Measurements from ENCODE around the gene MAP1LC3B2.

DNA sequence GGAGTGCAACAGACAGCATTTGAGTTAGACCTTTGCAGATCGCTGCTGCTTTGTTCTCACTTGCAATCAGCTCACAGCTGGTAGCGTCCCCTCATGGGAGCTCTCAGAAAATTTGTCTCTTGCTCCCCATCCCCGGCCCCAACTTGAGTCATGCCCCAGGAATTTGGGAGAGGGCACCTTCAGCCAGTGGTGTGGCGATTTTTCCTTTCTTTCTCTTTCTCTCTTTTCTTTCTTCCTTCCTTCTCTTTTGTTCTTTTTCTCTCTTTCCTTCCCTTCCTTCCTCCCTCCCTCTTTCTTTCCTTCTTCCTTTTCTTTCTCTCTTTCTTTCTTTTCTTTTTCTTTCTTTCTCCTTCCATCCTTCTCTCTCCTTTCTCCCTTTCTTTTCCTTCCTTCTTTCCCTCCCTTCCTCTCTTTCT is 34.2 kb upstream of the MAP1LC3B2 start:
- TF ChIP-seq, protein P1, sequence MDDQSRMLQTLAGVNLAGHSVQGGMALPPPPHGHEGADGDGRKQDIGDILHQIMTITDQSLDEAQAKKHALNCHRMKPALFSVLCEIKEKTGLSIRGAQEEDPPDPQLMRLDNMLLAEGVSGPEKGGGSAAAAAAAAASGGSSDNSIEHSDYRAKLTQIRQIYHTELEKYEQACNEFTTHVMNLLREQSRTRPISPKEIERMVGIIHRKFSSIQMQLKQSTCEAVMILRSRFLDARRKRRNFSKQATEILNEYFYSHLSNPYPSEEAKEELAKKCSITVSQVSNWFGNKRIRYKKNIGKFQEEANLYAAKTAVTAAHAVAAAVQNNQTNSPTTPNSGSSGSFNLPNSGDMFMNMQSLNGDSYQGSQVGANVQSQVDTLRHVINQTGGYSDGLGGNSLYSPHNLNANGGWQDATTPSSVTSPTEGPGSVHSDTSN (IDR thresholded peaks at IDR 0.05) = no peak
- TF ChIP-seq JUND (IDR thresholded peaks at IDR 0.05) = peak; percentile 54
- no peak for TF ChIP-seq SMC3 (IDR thresholded peaks at IDR 0.05; ENCODE audit: low read depth, low read length)
- TF ChIP-seq TEAD4 (IDR thresholded peaks at IDR 0.05; ENCODE audit: borderline replicate concordance, insufficient read depth) = 0 out of 2 replicates have a peak, but pooled peaks have one; percentile 23
- TF ChIP-seq, protein P2, sequence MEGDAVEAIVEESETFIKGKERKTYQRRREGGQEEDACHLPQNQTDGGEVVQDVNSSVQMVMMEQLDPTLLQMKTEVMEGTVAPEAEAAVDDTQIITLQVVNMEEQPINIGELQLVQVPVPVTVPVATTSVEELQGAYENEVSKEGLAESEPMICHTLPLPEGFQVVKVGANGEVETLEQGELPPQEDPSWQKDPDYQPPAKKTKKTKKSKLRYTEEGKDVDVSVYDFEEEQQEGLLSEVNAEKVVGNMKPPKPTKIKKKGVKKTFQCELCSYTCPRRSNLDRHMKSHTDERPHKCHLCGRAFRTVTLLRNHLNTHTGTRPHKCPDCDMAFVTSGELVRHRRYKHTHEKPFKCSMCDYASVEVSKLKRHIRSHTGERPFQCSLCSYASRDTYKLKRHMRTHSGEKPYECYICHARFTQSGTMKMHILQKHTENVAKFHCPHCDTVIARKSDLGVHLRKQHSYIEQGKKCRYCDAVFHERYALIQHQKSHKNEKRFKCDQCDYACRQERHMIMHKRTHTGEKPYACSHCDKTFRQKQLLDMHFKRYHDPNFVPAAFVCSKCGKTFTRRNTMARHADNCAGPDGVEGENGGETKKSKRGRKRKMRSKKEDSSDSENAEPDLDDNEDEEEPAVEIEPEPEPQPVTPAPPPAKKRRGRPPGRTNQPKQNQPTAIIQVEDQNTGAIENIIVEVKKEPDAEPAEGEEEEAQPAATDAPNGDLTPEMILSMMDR (IDR thresholded peaks at IDR 0.05) = peak; percentile 31
- TF ChIP-seq GABPA (IDR thresholded peaks at IDR 0.05; ENCODE audit: low read depth) = no peak
- TF ChIP-seq RFX5 (IDR thresholded peaks at IDR 0.05; ENCODE audit: low read length) = no peak
- no peak for TF ChIP-seq MEF2A (IDR thresholded peaks at IDR 0.05; ENCODE audit: borderline replicate concordance, low read depth)
- no peak for TF ChIP-seq CHD2 (IDR thresholded peaks at IDR 0.05; ENCODE audit: low read length, partially characterized antibody)
- TF ChIP-seq TAF1 (IDR thresholded peaks at IDR 0.05; ENCODE audit: borderline replicate concordance, low read depth, low read length) = no peak
- no peak for TF ChIP-seq FOXM1 (IDR thresholded peaks at IDR 0.05; ENCODE audit: low read depth)
- no peak for TF ChIP-seq SIN3A (IDR thresholded peaks at IDR 0.05; ENCODE audit: borderline replicate concordance, low read depth, low read length)
- TF ChIP-seq, protein P3, sequence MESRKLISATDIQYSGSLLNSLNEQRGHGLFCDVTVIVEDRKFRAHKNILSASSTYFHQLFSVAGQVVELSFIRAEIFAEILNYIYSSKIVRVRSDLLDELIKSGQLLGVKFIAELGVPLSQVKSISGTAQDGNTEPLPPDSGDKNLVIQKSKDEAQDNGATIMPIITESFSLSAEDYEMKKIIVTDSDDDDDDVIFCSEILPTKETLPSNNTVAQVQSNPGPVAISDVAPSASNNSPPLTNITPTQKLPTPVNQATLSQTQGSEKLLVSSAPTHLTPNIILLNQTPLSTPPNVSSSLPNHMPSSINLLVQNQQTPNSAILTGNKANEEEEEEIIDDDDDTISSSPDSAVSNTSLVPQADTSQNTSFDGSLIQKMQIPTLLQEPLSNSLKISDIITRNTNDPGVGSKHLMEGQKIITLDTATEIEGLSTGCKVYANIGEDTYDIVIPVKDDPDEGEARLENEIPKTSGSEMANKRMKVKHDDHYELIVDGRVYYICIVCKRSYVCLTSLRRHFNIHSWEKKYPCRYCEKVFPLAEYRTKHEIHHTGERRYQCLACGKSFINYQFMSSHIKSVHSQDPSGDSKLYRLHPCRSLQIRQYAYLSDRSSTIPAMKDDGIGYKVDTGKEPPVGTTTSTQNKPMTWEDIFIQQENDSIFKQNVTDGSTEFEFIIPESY (IDR thresholded peaks at IDR 0.05; ENCODE audit: borderline replicate concordance, low read depth) = no peak

All from SK-N-SH (cell line).